Tibial nerve (tissue), 4 donors: ENCODE results near the gene PKP1. TPM values are rescaled to one million over a fixed set of nuclear protein-coding genes. Genes with fewer than 3 reads are reported as not detected.

ENCODE experiments used
- DNase-seq, 2 donors: peaks; one replicate each; pipeline ENCODE4 v3.0.0-alpha.2; 2019; ENCODE audit warnings: low spot score in 2 of 2
- H3K27ac ChIP-seq, 4 donors: fragments of 200-600 bp; sonication (generic) in 3 of 4; one replicate each; pipeline ENCODE4 v1.5.1; 2017 to 2019; ENCODE audit warnings: mild to moderate bottlenecking in 1 of 4
- H3K27me3 ChIP-seq, 2 donors: fragments of 200-600 bp; sonication (generic) in 1 of 2; one replicate each; pipeline versions ENCODE4 v1.5.1 to v1.6.0; 2017 to 2019
- H3K36me3 ChIP-seq, 3 donors: fragments of 200-600 bp; sonication (generic); one replicate each; pipeline ENCODE4 v1.5.1; 2018 to 2019
- H3K4me1 ChIP-seq, 4 donors: fragments of 200-600 bp; sonication (generic) in 3 of 4; one replicate each; pipeline ENCODE4 v1.5.1; 2017 to 2019
- H3K4me3 ChIP-seq, 4 donors: fragments of 200-600 bp; sonication (generic) in 3 of 4; one replicate each; pipeline ENCODE4 v1.5.1; 2017 to 2019; ENCODE audit warnings: mild to moderate bottlenecking in 1 of 4, moderate library complexity in 1 of 4
- H3K9me3 ChIP-seq, 4 donors: fragments of 200-600 bp; sonication (generic) in 3 of 4; one replicate each; pipeline ENCODE4 v1.5.1; 2017 to 2019
- CTCF ChIP-seq, 5 experiments: fragments of 200-600 bp in 3 of 5; fragments of 450-650 bp in 2 of 5; sonication (generic) in 3 of 5; IDR thresholded peaks; one replicate each; pipeline ENCODE4 v1.5.1; 2016 to 2019; ENCODE audit warnings: antibody characterized with exemption in 5 of 5, mild to moderate bottlenecking in 3 of 5, moderate library complexity in 2 of 5
- EP300 ChIP-seq, 2 donors: sonication (generic); formaldehyde crosslinking; IDR thresholded peaks; one replicate each; pipeline ENCODE4 v1.6.1; 2017; ENCODE audit warnings: antibody characterized with exemption in 2 of 2, mild to moderate bottlenecking in 1 of 2
- POLR2A ChIP-seq, 2 donors: fragments of 450-650 bp; IDR thresholded peaks; one replicate each; pipeline ENCODE4 v1.6.1; 2017; ENCODE audit warnings: antibody characterized with exemption in 2 of 2, mild to moderate bottlenecking in 2 of 2, moderate library complexity in 2 of 2
- WGBS, 2 donors: methylation state at CpG; one replicate each; pipeline ENCODE4 v1.1.5; 2018; 5-methylcytosine and 5-hydroxymethylcytosine counted together
- total RNA-seq, 4 donors: library from RNA; depleted of rRNA; stranded (reverse); fragments of >200 nt; gene quantifications; one replicate each; pipeline ENCODE4 v1.1.0, GENCODE V29; 2016

Gene PKP1
- total RNA-seq, 4 donors from 2014 or later = 0.22 to 0.90 (median 0.39) TPM; not detected in 1

GRCh38 chr1:201300641-201301040 is 17.3 kb downstream of the PKP1 start:
- no peaks in the 10 kb centered on the region for H3K4me1 ChIP-seq
- TF ChIP-seq EP300 (IDR thresholded peaks at IDR 0.05) = no peak
- no peak for TF ChIP-seq POLR2A (IDR thresholded peaks at IDR 0.05)
- TF ChIP-seq CTCF (IDR thresholded peaks at IDR 0.05) = no peak
- H3K4me3 ChIP-seq = no peak overlapping the region
- 62 to 91% methylated on average over 4 of the region's 4 CpGs for WGBS, 2 donors
- H3K27ac ChIP-seq = no peak overlapping the region
- no peaks in the 10 kb centered on the region for H3K9me3 ChIP-seq
- peaks cover 0 to 12% of the 10 kb centered on the region in 2 donors for H3K27me3 ChIP-seq
- DNase-seq = no peak
- no peaks in the 10 kb centered on the region for H3K36me3 ChIP-seq

GRCh38 chr1:201302163-201303152 is 19.2 kb downstream of the PKP1 start:
- 64 to 75% methylated on average over 20 of the region's 20 CpGs for WGBS, 2 donors
- Histone ChIP-seq H3K27ac (no peak overlapping the region), H3K36me3 (no peaks in the 10 kb centered on the region), H3K9me3 (no peaks in the 10 kb centered on the region), H3K4me3 (no peak overlapping the region), H3K27me3 (peaks cover 0 to 12% of the 10 kb centered on the region in 2 donors), H3K4me1 (no peaks in the 10 kb centered on the region)
- TF ChIP-seq CTCF (IDR thresholded peaks at IDR 0.05) (no peak), POLR2A (IDR thresholded peaks at IDR 0.05) (no peak), EP300 (IDR thresholded peaks at IDR 0.05) (no peak)
- no peak for DNase-seq

- Histone ChIP-seq H3K4me1 (peaks cover 0 to 10% (median 0%) of the 10 kb centered on the region in 4 donors), H3K27me3 (peaks cover 0 to 12% of the 10 kb centered on the region in 2 donors), H3K36me3 (no peaks in the 10 kb centered on the region), H3K9me3 (no peaks in the 10 kb centered on the region), H3K27ac (no peak overlapping the region), H3K4me3 (no peak overlapping the region)
- 68 to 90% methylated on average over 3 of the region's 3 CpGs for WGBS, 2 donors
- no peak for DNase-seq
- TF ChIP-seq CTCF (IDR thresholded peaks at IDR 0.05) = no peak
- TF ChIP-seq EP300 (IDR thresholded peaks at IDR 0.05) = no peak
- no peak for TF ChIP-seq POLR2A (IDR thresholded peaks at IDR 0.05)
Measured at GRCh38 chr1:201304126-201304525, 20.8 kb downstream of the PKP1 start.

GRCh38 chr1:201305815-201306214 is 22.5 kb downstream of the PKP1 start:
- Histone ChIP-seq H3K36me3 (no peaks in the 10 kb centered on the region), H3K9me3 (no peaks in the 10 kb centered on the region), H3K4me1 (peaks cover 0 to 20% (median 0%) of the 10 kb centered on the region in 4 donors), H3K27me3 (peaks cover 0 to 21% of the 10 kb centered on the region in 2 donors), H3K27ac (no peak overlapping the region), H3K4me3 (no peak overlapping the region)
- WGBS, 2 donors = 75 to 83% methylated on average over 5 of the region's 5 CpGs
- DNase-seq = no peak
- no peak for TF ChIP-seq POLR2A (IDR thresholded peaks at IDR 0.05)
- TF ChIP-seq CTCF (IDR thresholded peaks at IDR 0.05) = no peak
- TF ChIP-seq EP300 (IDR thresholded peaks at IDR 0.05) = no peak

- H3K36me3 ChIP-seq = no peaks in the 10 kb centered on the region
- H3K27ac ChIP-seq = no peak overlapping the region
- 74 to 82% methylated on average over 8 to 9 of the region's 9 CpGs for WGBS, 2 donors
- no peaks in the 10 kb centered on the region for H3K9me3 ChIP-seq
- no peak overlapping the region for H3K4me3 ChIP-seq
- TF ChIP-seq EP300 (IDR thresholded peaks at IDR 0.05) (no peak), CTCF (IDR thresholded peaks at IDR 0.05) (no peak), POLR2A (IDR thresholded peaks at IDR 0.05) (no peak)
- peaks cover 0 to 20% (median 0%) of the 10 kb centered on the region in 4 donors for H3K4me1 ChIP-seq
- DNase-seq = no peak
- H3K27me3 ChIP-seq = peaks cover 0 to 21% of the 10 kb centered on the region in 2 donors
Measured at GRCh38 chr1:201307231-201307630, 23.9 kb downstream of the PKP1 start.
